ENCODE results near the gene CORO2B. TPM values are rescaled to one million over a fixed set of nuclear protein-coding genes. Genes with fewer than 3 reads are reported as not detected.

CORO2B gene
- total RNA-seq, 1 donor from 2014 or later = 3.9 TPM

DNA sequence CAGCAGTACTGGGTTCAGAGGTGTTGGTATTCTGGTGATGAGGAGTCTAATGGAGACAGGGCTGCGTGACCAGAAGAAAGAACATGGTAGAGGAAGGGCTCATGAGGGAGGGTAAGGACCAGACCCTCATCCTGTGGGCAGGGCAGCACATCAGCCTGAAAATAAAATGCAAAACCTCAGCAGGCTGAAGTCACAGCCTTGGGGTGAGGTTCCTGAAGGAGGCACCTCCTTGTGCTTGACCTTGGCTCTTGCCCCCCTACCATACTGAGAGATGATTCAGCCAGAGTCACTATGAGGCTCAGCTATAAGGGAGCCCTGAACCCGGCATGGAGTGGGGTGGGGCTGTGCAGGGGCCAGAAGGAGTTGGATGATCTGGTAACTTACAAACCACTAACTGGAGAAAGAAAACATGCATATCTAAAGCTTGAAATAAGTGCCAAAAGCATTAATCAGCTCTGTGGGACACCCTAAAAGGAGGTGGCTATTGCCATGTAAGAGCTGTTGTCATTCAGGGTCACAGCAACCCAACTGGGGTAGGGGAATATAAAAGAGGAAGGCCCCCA is 60.2 kb downstream of the CORO2B start:
- no peaks in the 10 kb centered on the region for H3K9me3 Mint-ChIP-seq
- no peak overlapping the region for H3K27ac Mint-ChIP-seq
- H3K27me3 Mint-ChIP-seq = peaks cover 8% of the 10 kb centered on the region
- DNase-seq (ENCODE audit: extremely low spot score, unreplicated experiment) = no peak
- no peak overlapping the region for H3K4me3 Mint-ChIP-seq
- no peak for TF ChIP-seq CTCF (conservative IDR thresholded peaks at IDR 0.05)
- peaks cover 52% of the 10 kb centered on the region for H3K4me1 Mint-ChIP-seq (ENCODE audit: unreplicated experiment)
- no peaks in the 10 kb centered on the region for H3K36me3 Mint-ChIP-seq

GRCh38 chr15:68639926-68640600 is 61.3 kb downstream of the CORO2B start:
- H3K4me3 Mint-ChIP-seq = no peak overlapping the region
- H3K9me3 Mint-ChIP-seq = no peaks in the 10 kb centered on the region
- H3K36me3 Mint-ChIP-seq = no peaks in the 10 kb centered on the region
- no peak for TF ChIP-seq CTCF (conservative IDR thresholded peaks at IDR 0.05)
- peaks cover 52% of the 10 kb centered on the region for H3K4me1 Mint-ChIP-seq (ENCODE audit: unreplicated experiment)
- H3K27ac Mint-ChIP-seq = peak overlapping the region; percentile 71
- DNase-seq (ENCODE audit: extremely low spot score, unreplicated experiment) = no peak
- H3K27me3 Mint-ChIP-seq = peaks cover 8% of the 10 kb centered on the region

GRCh38 chr15:68640791-68641331 is 62.1 kb downstream of the CORO2B start:
- H3K27me3 Mint-ChIP-seq = peaks cover 8% of the 10 kb centered on the region
- peak overlapping the region; percentile 71 for H3K27ac Mint-ChIP-seq
- no peak for DNase-seq (ENCODE audit: extremely low spot score, unreplicated experiment)
- no peak overlapping the region for H3K4me3 Mint-ChIP-seq
- no peak for TF ChIP-seq CTCF (conservative IDR thresholded peaks at IDR 0.05)
- H3K4me1 Mint-ChIP-seq (ENCODE audit: unreplicated experiment) = peaks cover 47% of the 10 kb centered on the region
- no peaks in the 10 kb centered on the region for H3K36me3 Mint-ChIP-seq
- no peaks in the 10 kb centered on the region for H3K9me3 Mint-ChIP-seq

GRCh38 chr15:68641376-68641775 is 62.6 kb downstream of the CORO2B start:
- no peak for DNase-seq (ENCODE audit: extremely low spot score, unreplicated experiment)
- Mint-ChIP-seq H3K4me1 (ENCODE audit: unreplicated experiment) (peaks cover 42% of the 10 kb centered on the region), H3K9me3 (no peaks in the 10 kb centered on the region), H3K27me3 (peaks cover 7% of the 10 kb centered on the region), H3K36me3 (no peaks in the 10 kb centered on the region), H3K4me3 (no peak overlapping the region), H3K27ac (peak overlapping the region; percentile 71)
- TF ChIP-seq CTCF (conservative IDR thresholded peaks at IDR 0.05) = no peak

DNA sequence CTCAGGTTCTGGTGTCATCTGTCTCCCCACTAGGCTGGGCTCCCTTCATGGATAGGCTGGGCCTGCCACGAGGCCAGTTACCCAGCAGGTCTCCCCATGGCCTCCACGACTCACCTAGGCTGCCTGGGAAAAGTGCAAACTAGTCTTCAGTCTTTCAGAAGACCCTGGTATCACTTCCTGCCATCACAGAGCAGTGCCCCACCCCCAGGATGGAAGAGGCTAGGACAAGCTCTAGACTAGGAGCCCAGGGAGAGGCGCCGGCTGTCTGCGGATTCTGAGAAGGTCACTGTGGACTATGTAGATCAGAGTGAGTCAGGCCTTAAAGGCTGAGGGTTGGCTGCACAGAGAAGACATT is 63.7 kb downstream of the CORO2B start:
- no peak for TF ChIP-seq CTCF (conservative IDR thresholded peaks at IDR 0.05)
- Mint-ChIP-seq H3K4me3 (no peak overlapping the region), H3K27ac (no peak overlapping the region), H3K9me3 (no peaks in the 10 kb centered on the region), H3K36me3 (no peaks in the 10 kb centered on the region), H3K27me3 (peaks cover 3% of the 10 kb centered on the region), H3K4me1 (ENCODE audit: unreplicated experiment) (peaks cover 43% of the 10 kb centered on the region)
- no peak for DNase-seq (ENCODE audit: extremely low spot score, unreplicated experiment)

Data from type B pancreatic cell (in vitro differentiated cells).